ENCODE data around the gene LEFTY2.

- TF ChIP-seq CTCF (IDR thresholded peaks at IDR 0.05) (no peak), EZH2 (IDR thresholded peaks at IDR 0.05) (no peak), EZH2phosphoT487 (IDR thresholded peaks at IDR 0.05) (no peak)
Measured at GRCh38 chr1:225943582-225943981, 2.6 kb upstream of the LEFTY2 start.

All from neural progenitor cell (in vitro differentiated cells).